ENCODE data around the gene SMC4.

Gene SMC4

DNA sequence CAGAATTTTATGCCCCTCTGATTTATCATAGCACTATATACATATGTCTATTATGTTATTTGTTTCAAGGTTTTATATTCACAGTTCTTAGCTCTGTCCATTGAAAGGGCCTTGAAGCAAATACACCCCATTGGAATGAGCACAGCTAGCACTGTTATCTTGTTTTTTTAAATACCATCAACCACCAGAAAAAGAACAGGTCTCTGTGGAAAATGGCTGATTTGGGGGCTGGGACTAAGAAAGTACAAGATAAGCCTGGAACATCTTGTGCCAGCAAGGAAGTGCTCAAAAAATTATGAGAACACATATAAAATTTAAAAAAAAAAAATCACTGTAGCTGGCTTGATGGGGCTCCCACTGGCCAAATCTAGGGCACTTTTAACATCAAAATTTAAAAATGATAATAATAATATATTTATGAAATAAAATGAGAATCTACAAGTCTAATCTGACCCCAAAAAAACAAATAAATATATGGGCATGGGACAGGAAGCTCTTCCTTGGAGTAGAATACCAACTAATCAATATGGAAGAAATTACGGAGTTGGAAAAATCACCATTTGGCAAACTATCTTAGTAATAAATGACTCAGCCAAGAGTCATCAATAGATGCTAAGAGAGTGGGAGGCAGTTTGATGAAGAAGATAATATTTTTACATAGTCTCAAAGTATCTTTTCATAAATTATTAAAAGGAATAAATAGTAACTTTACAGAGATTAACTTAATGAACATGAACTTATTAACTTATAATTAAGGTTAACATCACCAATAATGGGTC is 20.9 kb upstream of the SMC4 start:
- no peak overlapping the region for H3K4me3 ChIP-seq (ENCODE audit: control insufficient read depth, low read depth, low read length)
- DNase-seq (ENCODE audit: low read depth), result no peak
- TF ChIP-seq, protein P1, sequence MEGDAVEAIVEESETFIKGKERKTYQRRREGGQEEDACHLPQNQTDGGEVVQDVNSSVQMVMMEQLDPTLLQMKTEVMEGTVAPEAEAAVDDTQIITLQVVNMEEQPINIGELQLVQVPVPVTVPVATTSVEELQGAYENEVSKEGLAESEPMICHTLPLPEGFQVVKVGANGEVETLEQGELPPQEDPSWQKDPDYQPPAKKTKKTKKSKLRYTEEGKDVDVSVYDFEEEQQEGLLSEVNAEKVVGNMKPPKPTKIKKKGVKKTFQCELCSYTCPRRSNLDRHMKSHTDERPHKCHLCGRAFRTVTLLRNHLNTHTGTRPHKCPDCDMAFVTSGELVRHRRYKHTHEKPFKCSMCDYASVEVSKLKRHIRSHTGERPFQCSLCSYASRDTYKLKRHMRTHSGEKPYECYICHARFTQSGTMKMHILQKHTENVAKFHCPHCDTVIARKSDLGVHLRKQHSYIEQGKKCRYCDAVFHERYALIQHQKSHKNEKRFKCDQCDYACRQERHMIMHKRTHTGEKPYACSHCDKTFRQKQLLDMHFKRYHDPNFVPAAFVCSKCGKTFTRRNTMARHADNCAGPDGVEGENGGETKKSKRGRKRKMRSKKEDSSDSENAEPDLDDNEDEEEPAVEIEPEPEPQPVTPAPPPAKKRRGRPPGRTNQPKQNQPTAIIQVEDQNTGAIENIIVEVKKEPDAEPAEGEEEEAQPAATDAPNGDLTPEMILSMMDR (IDR thresholded peaks at IDR 0.05; ENCODE audit: control insufficient read depth, insufficient read depth, low read depth, low read length, missing control alignments), result no peak

GRCh38 chr3:160379628-160380214 is 19.7 kb upstream of the SMC4 start:
- TF ChIP-seq, protein P1 (IDR thresholded peaks at IDR 0.05; ENCODE audit: control insufficient read depth, insufficient read depth, low read depth, low read length, missing control alignments), result no peak
- DNase-seq (ENCODE audit: low read depth), result no peak
- H3K4me3 ChIP-seq (ENCODE audit: control insufficient read depth, low read depth, low read length), result no peak overlapping the region

DNA sequence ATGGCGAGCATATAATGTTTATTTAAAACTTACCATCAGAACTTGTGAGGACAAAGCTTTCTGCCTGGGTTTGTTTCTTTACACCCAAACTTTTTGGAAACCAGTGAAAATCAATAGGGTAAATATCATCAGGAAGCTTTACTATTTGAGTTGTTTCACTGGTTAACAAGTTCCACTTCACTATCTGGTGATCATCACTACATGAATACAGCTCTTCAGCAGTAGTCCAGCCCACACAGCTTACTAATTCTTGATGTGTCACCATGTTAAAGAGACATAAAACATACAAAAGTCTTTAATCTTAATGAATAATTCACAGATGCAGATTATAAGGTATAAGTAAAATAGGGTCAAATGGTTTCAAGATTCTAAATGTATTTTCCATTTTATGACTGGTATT is 18.0 kb upstream of the SMC4 start:
- no peak for DNase-seq (ENCODE audit: low read depth)
- TF ChIP-seq, protein P1 (IDR thresholded peaks at IDR 0.05; ENCODE audit: control insufficient read depth, insufficient read depth, low read depth, low read length, missing control alignments), result no peak
- H3K4me3 ChIP-seq (ENCODE audit: control insufficient read depth, low read depth, low read length), result no peak overlapping the region

DNA sequence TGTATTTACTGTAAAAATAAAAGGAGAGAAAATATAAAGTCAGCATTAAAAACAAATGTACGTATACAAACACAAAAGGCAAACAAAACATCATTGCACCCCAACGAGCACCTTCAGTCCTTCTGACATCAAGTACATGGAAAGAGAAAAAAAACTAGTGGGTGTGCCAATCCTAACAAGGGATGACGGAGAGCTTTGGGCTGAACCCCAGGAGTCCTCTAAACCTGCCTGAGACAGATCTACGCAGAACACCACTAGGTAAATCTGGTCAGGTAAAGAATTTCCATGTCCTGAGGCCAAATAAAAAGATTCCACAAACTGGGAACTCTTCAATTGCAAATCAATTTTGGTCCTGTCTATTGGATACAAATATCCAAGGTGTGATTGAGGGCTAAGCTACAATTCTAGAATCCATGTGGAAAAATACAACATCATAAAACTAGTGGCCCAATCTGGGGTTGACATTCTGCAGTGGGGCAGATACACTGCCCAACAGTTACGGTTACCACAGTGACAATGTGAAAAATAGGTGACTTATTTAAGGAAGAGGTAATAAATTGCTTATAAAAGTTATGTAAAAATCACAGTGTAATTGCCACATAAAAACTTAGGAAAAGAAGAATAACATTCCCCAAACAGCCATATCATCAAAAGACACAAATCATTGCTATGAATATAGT is 14.7 kb upstream of the SMC4 start:
- DNase-seq (ENCODE audit: low read depth), result no peak
- no peak overlapping the region for H3K4me3 ChIP-seq (ENCODE audit: control insufficient read depth, low read depth, low read length)
- TF ChIP-seq, protein P1 (IDR thresholded peaks at IDR 0.05; ENCODE audit: control insufficient read depth, insufficient read depth, low read depth, low read length, missing control alignments), result no peak

- no peak for DNase-seq (ENCODE audit: low read depth)
- no peak overlapping the region for H3K4me3 ChIP-seq (ENCODE audit: control insufficient read depth, low read depth, low read length)
- TF ChIP-seq, protein P1 (IDR thresholded peaks at IDR 0.05; ENCODE audit: control insufficient read depth, insufficient read depth, low read depth, low read length, missing control alignments), result no peak
Observed at GRCh38 chr3:160390565-160391138, 8.8 kb upstream of the SMC4 start.

DNA sequence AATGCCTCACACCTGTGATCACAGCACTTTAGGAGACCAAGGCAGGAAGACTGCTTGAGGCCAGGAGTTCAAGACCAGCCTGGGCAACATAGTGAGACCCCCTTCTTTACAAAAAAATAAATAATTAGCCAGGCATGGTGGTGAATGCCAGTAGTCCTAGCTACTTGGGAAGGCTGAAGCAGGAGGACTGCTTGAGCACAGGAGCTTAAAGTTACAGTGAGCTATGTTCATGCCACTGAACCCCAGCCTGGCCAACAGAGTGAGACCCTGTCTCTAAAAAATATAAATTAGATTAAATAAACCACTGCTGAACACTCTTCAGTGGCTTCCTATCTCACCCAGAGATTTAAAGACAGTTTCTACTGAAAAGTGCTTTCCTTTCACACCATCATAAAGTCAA is 6.7 kb upstream of the SMC4 start:
- no peak for DNase-seq (ENCODE audit: low read depth)
- H3K4me3 ChIP-seq (ENCODE audit: control insufficient read depth, low read depth, low read length), result no peak overlapping the region
- TF ChIP-seq, protein P1 (IDR thresholded peaks at IDR 0.05; ENCODE audit: control insufficient read depth, insufficient read depth, low read depth, low read length, missing control alignments), result no peak
